ENCODE measurements around the gene ST8SIA6. TPM values are rescaled to one million over a fixed set of nuclear protein-coding genes. Genes with fewer than 3 reads are reported as not detected.

Gene ST8SIA6
- total and polyA plus RNA-seq, 9 of the 15 experiments (the other 6 are each of a cell fraction or from before 2014, with no cell fraction given), result 0.69 to 6.7 (median 5.0) TPM

DNA sequence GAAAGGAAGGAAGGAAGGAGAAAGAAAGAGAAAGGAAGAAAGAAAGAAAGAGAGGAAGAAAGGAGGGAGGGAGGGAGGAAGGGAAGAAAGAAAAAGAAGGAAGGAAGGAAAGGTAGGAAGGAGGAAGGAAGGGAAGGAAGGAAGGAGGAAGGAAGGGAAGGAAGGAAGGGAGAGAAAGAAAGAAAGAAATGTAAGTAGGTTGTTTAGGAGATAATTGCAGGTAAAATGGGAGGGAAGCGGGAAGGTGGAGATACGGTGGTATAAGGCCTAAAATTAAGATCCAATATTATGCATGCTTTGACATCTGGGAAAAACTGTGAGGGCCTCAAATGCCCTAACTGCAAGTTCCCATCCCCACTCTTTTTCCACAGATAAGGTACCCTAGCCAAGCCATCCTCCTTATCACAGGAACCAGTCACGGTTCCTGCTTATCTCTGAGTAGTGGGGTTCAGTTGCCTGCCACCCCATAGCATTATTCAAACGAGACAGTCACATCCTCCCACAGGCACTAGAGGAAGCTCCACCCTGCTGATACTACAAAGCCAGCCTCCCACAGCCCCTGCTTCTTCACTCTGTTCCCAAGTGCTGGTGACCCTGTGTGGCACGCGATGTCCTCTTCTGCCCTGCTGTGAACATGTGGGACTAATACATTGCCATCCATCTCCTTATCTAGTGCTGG, 28.7 kb downstream of the ST8SIA6 start (continued):
- peak; percentile 98 for TF ChIP-seq MEIS2 (IDR thresholded peaks at IDR 0.05; ENCODE audit: partially characterized antibody)
- no peak for TF ChIP-seq BRF2 (IDR thresholded peaks at IDR 0.05; ENCODE audit: borderline replicate concordance, insufficient read depth, insufficient read length)
- peak; percentile 30 to 35 for TF ChIP-seq RAD21 (CRISPR knock-in tag; conservative IDR thresholded peaks at IDR 0.05 in 1 of 2, IDR thresholded peaks at IDR 0.05 in 1 of 2)
- no peak for TF ChIP-seq CGGBP1 (CRISPR knock-in tag; IDR thresholded peaks at IDR 0.05)
- TF ChIP-seq ZNF507 (tag; conservative IDR thresholded peaks at IDR 0.05), result no peak
- TF ChIP-seq, protein P1, sequence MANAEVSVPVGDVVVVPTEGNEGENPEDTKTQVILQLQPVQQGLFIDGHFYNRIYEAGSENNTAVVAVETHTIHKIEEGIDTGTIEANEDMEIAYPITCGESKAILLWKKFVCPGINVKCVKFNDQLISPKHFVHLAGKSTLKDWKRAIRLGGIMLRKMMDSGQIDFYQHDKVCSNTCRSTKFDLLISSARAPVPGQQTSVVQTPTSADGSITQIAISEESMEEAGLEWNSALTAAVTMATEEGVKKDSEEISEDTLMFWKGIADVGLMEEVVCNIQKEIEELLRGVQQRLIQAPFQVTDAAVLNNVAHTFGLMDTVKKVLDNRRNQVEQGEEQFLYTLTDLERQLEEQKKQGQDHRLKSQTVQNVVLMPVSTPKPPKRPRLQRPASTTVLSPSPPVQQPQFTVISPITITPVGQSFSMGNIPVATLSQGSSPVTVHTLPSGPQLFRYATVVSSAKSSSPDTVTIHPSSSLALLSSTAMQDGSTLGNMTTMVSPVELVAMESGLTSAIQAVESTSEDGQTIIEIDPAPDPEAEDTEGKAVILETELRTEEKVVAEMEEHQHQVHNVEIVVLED (CRISPR knock-in tag; IDR thresholded peaks at IDR 0.05), result 0 out of 2 replicates have a peak, but pooled peaks have one; percentile 49
- TF ChIP-seq TOE1 (IDR thresholded peaks at IDR 0.05; ENCODE audit: borderline replicate concordance), result peak; percentile 82
- no peak for TF ChIP-seq TOE1 (CRISPR knock-in tag; IDR thresholded peaks at IDR 0.05; ENCODE audit: borderline replicate concordance, low read depth)
- no peak for TF ChIP-seq TGIF2 (CRISPR knock-in tag; IDR thresholded peaks at IDR 0.05)
- TF ChIP-seq, protein P2, sequence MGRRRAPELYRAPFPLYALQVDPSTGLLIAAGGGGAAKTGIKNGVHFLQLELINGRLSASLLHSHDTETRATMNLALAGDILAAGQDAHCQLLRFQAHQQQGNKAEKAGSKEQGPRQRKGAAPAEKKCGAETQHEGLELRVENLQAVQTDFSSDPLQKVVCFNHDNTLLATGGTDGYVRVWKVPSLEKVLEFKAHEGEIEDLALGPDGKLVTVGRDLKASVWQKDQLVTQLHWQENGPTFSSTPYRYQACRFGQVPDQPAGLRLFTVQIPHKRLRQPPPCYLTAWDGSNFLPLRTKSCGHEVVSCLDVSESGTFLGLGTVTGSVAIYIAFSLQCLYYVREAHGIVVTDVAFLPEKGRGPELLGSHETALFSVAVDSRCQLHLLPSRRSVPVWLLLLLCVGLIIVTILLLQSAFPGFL (CRISPR knock-in tag; IDR thresholded peaks at IDR 0.05), result 0 out of 2 replicates have a peak, but pooled peaks have one; percentile 38
- TF ChIP-seq KDM4B (IDR thresholded peaks at IDR 0.05; ENCODE audit: borderline replicate concordance in 2 of 2, low read depth in 1 of 2), result 0 out of 4 replicates have a peak, but pooled peaks of 1 of the 2 experiments have one; percentile 79
- no peak for TF ChIP-seq ZNF57 (CRISPR knock-in tag; IDR thresholded peaks at IDR 0.05)
- TF ChIP-seq ZNF79 (CRISPR knock-in tag; IDR thresholded peaks at IDR 0.05; ENCODE audit: low read depth), result peak; percentile 73
- TF ChIP-seq MAFG (tag; conservative IDR thresholded peaks at IDR 0.05), result peak; percentile 17; the same call in 1 of the 2 replicates
- no peak for TF ChIP-seq PPARD (CRISPR knock-in tag; IDR thresholded peaks at IDR 0.05)
- TF ChIP-seq ARHGAP35 (IDR thresholded peaks at IDR 0.05; ENCODE audit: partially characterized antibody), result peak; percentile 84
- TF ChIP-seq MCM7 (IDR thresholded peaks at IDR 0.05), result peak in 1 of 2 experiments; percentile 90; a peak in 1 of 4 replicates
- TF ChIP-seq ZNF124 (CRISPR knock-in tag; IDR thresholded peaks at IDR 0.05), result no peak
- 0 out of 2 replicates have a peak, but pooled peaks have one; percentile 79 for TF ChIP-seq PTBP1 (IDR thresholded peaks at IDR 0.05; ENCODE audit: low read depth, low read length)
- TF ChIP-seq ZNF561 (CRISPR knock-in tag; conservative IDR thresholded peaks at IDR 0.05), result no peak
- no peak for TF ChIP-seq E2F1 (CRISPR knock-in tag; IDR thresholded peaks at IDR 0.05)
- TF ChIP-seq ZNF766 (CRISPR knock-in tag; conservative IDR thresholded peaks at IDR 0.05), result peak; percentile 91; the same call in 1 of the 2 replicates

All from K562 (cell line).